ENCODE results near the gene COMP. TPM values are rescaled to one million over a fixed set of nuclear protein-coding genes. Genes with fewer than 3 reads are reported as not detected.

COMP gene
- polyA plus RNA-seq, 2 of the 4 experiments (the other 2 are of a cell fraction): not detected

Other genes starting within 250 kb of the COMP start
- gene FKBP8, start 247.7 kb downstream of the COMP start, polyA plus RNA-seq (2011; rRNA removed): 53.3 and 56.1 TPM in 2 replicates
- 97.0 to 124 TPM (median 123 TPM) in 3 replicates for gene FKBP8, start 247.7 kb downstream of the COMP start, polyA plus RNA-seq (2017; fragmentation: RNase III; extraction: RNeasy Plus Mini Kit Qiagen cat#74134 plus additional on column Dnase treatment)
- gene KXD1, start 233.4 kb downstream of the COMP start, polyA plus RNA-seq (2011; rRNA removed): 62.8 and 73.6 TPM in 2 replicates
- gene KXD1, start 233.4 kb downstream of the COMP start, polyA plus RNA-seq (2017; fragmentation: RNase III; extraction: RNeasy Plus Mini Kit Qiagen cat#74134 plus additional on column Dnase treatment): 83.9 to 90.6 TPM (median 87.4 TPM) in 3 replicates
- 888 and 1,266 TPM in 2 replicates for gene UBA52, start 219.4 kb downstream of the COMP start, polyA plus RNA-seq (2011; rRNA removed)
- gene UBA52, start 219.4 kb downstream of the COMP start, polyA plus RNA-seq (2017; fragmentation: RNase III; extraction: RNeasy Plus Mini Kit Qiagen cat#74134 plus additional on column Dnase treatment): 942 to 959 TPM (median 947 TPM) in 3 replicates
- gene REX1BD, start 202.5 kb downstream of the COMP start, polyA plus RNA-seq (2011; rRNA removed): 13.3 and 23.1 TPM in 2 replicates
- gene REX1BD, start 202.5 kb downstream of the COMP start, polyA plus RNA-seq (2017; fragmentation: RNase III; extraction: RNeasy Plus Mini Kit Qiagen cat#74134 plus additional on column Dnase treatment): 47.3 to 50.3 TPM (median 47.7 TPM) in 3 replicates
- 0.37 and 1.3 TPM in 2 replicates for gene CRLF1, start 184.5 kb downstream of the COMP start, polyA plus RNA-seq (2011; rRNA removed)
- 1.6 to 2.7 TPM (median 2.5 TPM) in 3 replicates for gene CRLF1, start 184.5 kb downstream of the COMP start, polyA plus RNA-seq (2017; fragmentation: RNase III; extraction: RNeasy Plus Mini Kit Qiagen cat#74134 plus additional on column Dnase treatment)
- gene TMEM59L, start 178.4 kb downstream of the COMP start, polyA plus RNA-seq (2011; rRNA removed): 0.94 and 2.0 TPM in 2 replicates
- gene TMEM59L, start 178.4 kb downstream of the COMP start, polyA plus RNA-seq (2017; fragmentation: RNase III; extraction: RNeasy Plus Mini Kit Qiagen cat#74134 plus additional on column Dnase treatment): 2.8 to 5.0 TPM (median 4.6 TPM) in 3 replicates
- 1.1 and 1.8 TPM in 2 replicates for gene KLHL26, start 154.3 kb downstream of the COMP start, polyA plus RNA-seq (2011; rRNA removed)
- gene KLHL26, start 154.3 kb downstream of the COMP start, polyA plus RNA-seq (2017; fragmentation: RNase III; extraction: RNeasy Plus Mini Kit Qiagen cat#74134 plus additional on column Dnase treatment): 2.0 TPM in 3 replicates
- 0.86 and 0.87 TPM in 2 replicates for gene CRTC1, start 107.6 kb downstream of the COMP start, polyA plus RNA-seq (2011; rRNA removed)
- 4.0 to 5.7 TPM (median 4.3 TPM) in 3 replicates for gene CRTC1, start 107.6 kb downstream of the COMP start, polyA plus RNA-seq (2017; fragmentation: RNase III; extraction: RNeasy Plus Mini Kit Qiagen cat#74134 plus additional on column Dnase treatment)
- 19.2 and 29.6 TPM in 2 replicates for gene UPF1, start 40.7 kb upstream of the COMP start, polyA plus RNA-seq (2011; rRNA removed)
- 27.9 to 28.6 TPM (median 28.2 TPM) in 3 replicates for gene UPF1, start 40.7 kb upstream of the COMP start, polyA plus RNA-seq (2017; fragmentation: RNase III; extraction: RNeasy Plus Mini Kit Qiagen cat#74134 plus additional on column Dnase treatment)
- gene CERS1, start 104.9 kb upstream of the COMP start, polyA plus RNA-seq (2011; rRNA removed): 1.7 and 2.4 TPM in 2 replicates
- gene CERS1, start 104.9 kb upstream of the COMP start, polyA plus RNA-seq (2017; fragmentation: RNase III; extraction: RNeasy Plus Mini Kit Qiagen cat#74134 plus additional on column Dnase treatment): 3.4 to 4.4 TPM (median 3.7 TPM) in 3 replicates
- 91.8 and 94.0 TPM in 2 replicates for gene COPE, start 128.1 kb upstream of the COMP start, polyA plus RNA-seq (2011; rRNA removed)
- 109 to 114 TPM (median 112 TPM) in 3 replicates for gene COPE, start 128.1 kb upstream of the COMP start, polyA plus RNA-seq (2017; fragmentation: RNase III; extraction: RNeasy Plus Mini Kit Qiagen cat#74134 plus additional on column Dnase treatment)
- 23.2 and 23.4 TPM in 2 replicates for gene DDX49, start 128.4 kb upstream of the COMP start, polyA plus RNA-seq (2011; rRNA removed)
- gene DDX49, start 128.4 kb upstream of the COMP start, polyA plus RNA-seq (2017; fragmentation: RNase III; extraction: RNeasy Plus Mini Kit Qiagen cat#74134 plus additional on column Dnase treatment): 31.5 to 36.0 TPM (median 33.9 TPM) in 3 replicates
- gene HOMER3, start 149.9 kb upstream of the COMP start, polyA plus RNA-seq (2011; rRNA removed): 9.9 and 11.4 TPM in 2 replicates
- gene HOMER3, start 149.9 kb upstream of the COMP start, polyA plus RNA-seq (2017; fragmentation: RNase III; extraction: RNeasy Plus Mini Kit Qiagen cat#74134 plus additional on column Dnase treatment): 28.3 to 38.4 TPM (median 35.4 TPM) in 3 replicates
- 39.3 and 42.4 TPM in 2 replicates for gene SUGP2, start 242.2 kb upstream of the COMP start, polyA plus RNA-seq (2011; rRNA removed)
- gene SUGP2, start 242.2 kb upstream of the COMP start, polyA plus RNA-seq (2017; fragmentation: RNase III; extraction: RNeasy Plus Mini Kit Qiagen cat#74134 plus additional on column Dnase treatment): 42.3 to 43.9 TPM (median 43.6 TPM) in 3 replicates
- gene ARMC6, start 242.3 kb upstream of the COMP start, polyA plus RNA-seq (2011; rRNA removed): 18.2 and 18.4 TPM in 2 replicates
- 27.2 to 27.6 TPM (median 27.5 TPM) in 3 replicates for gene ARMC6, start 242.3 kb upstream of the COMP start, polyA plus RNA-seq (2017; fragmentation: RNase III; extraction: RNeasy Plus Mini Kit Qiagen cat#74134 plus additional on column Dnase treatment)